GM21529 (cell line): Measurements from ENCODE around the gene NME7.

Source experiments
- ATAC-seq: cut with Tn5 transposase; IDR thresholded peaks from one replicate; pipeline ENCODE4 v1.9.1; 2021; ENCODE audit not compliant: unreplicated experiment

NME7 gene

DNA sequence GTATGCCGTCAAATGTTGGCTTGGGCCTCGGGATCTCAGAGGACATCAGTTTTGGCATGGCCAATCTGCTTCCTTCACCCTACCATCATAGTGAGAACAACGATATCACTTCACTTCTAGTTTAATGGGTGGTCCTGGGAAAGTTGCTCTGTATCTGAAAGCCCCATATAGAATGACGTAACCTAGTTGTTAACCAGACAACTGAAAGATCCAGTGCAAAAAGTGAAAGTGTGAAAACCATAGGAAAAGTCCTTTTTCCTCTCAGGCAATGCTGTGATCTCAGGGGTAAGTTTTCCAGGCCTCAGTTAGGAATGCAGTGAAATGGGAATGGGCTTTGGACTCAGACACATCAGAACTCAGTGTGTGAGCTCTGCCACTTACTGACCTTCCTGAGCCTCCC, 279.7 kb downstream of the NME7 start:
- no peak for ATAC-seq

DNA sequence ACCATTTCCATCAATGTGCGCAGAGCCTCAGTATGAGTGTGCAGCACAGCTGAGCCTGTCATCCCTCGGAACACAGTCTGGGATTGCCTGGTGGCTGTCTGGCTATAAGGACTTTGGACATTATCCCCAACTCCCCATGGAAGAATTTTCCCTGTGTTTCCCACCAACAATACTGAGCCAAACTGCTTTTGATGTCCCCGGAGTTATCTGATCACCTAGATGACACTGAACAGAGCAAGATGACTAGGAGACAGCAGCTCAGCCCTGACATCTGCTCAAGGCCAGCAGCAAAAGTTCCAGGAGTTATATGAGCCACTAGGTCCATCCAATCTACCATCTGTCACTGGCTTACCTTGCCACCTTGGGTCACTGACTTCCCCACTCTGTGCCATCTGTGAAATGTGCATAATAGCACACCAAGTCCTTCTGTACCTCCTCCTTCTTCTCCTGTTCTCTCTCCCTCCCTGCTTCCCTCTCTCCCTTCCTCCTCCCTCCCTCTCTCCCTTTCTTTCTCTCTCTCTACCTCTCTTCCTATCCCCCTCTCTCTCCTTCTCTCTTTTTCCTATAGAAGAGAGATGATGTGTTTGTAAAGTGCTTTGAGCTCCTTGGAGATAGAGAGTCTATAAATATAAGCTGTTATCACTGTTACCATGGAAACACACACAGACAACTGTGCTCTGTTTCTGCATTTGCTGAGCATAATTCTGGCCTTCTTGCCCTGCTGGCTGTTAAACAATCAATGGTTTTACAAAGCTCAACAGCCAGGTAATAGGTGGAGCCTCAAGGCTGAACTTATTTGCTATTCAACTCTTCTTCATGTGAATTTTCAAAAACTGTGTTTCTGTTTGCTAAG, 280.8 kb downstream of the NME7 start:
- ATAC-seq = no peak

DNA sequence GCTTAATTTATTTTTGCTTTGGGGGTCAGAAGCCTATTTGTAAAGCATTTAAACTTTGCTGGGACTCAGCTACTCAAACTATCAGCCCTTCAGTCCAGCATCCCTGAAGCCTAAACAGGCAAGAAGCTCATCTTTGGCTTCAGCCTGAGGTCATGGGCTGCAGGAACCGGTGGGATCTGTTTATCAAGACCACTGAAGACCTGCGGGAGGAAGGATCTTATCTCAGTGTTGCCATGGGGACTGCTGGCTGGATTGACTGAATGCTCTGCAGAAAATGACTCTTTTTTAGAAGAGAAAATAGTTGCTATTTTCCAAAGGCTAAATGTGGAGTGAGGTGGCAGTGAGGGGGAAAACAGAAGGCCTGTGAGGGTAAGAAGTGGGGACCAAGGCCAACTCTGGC, 281.7 kb downstream of the NME7 start:
- no peak for ATAC-seq
